RWPE2 (cell line): ENCODE data around the gene TSPAN17.

ENCODE experiments used
- ATAC-seq: fragments of 200-7000 bp; cut with Tn5 transposase; 3 replicates; pipeline ENCODE4 v1.9.1; 2021; ENCODE audit warnings: low read depth
- DNase-seq: peaks from one replicate; pipeline ENCODE4 v3.0.0-alpha.2; 2020; ENCODE audit warnings: low spot score
- H3K27ac ChIP-seq: fragments of 450-650 bp; 2 replicates; pipeline ENCODE4 v1.5.1; 2017; ENCODE audit warnings: mild to moderate bottlenecking; ENCODE audit not compliant: poor library complexity, severe bottlenecking
- H3K27me3 ChIP-seq: fragments of 250-450 bp; sonication (Bioruptor Pico); 2 replicates; pipeline ENCODE4 v1.5.1; 2021; ENCODE audit warnings: mild to moderate bottlenecking, moderate library complexity; ENCODE audit not compliant: insufficient read depth, poor library complexity, severe bottlenecking
- H3K36me3 ChIP-seq: fragments of 250-450 bp; sonication (Bioruptor Pico); 2 replicates; pipeline ENCODE4 v1.5.1; 2020; ENCODE audit warnings: low read depth, mild to moderate bottlenecking, moderate library complexity
- H3K4me1 ChIP-seq: fragments of 250-450 bp; sonication (Bioruptor Pico); 2 replicates; pipeline ENCODE4 v1.5.1; 2021; ENCODE audit warnings: mild to moderate bottlenecking, moderate library complexity; ENCODE audit not compliant: insufficient read depth, poor library complexity, severe bottlenecking
- H3K4me3 ChIP-seq: fragments of 250-450 bp; sonication (Bioruptor Pico); 2 replicates; pipeline ENCODE4 v1.5.1; 2021; ENCODE audit warnings: mild to moderate bottlenecking, moderate library complexity; ENCODE audit not compliant: severe bottlenecking
- H3K9me3 ChIP-seq: fragments of 250-450 bp; sonication (Bioruptor Pico); 2 replicates; pipeline ENCODE4 v1.5.1; 2021; ENCODE audit warnings: mild to moderate bottlenecking, moderate library complexity; ENCODE audit not compliant: severe bottlenecking
- TF ChIP-seq, protein P1 (sequence below): fragments of 450-650 bp; IDR thresholded peaks from one replicate; pipeline ENCODE4 v1.5.1; 2017; ENCODE audit warnings: mild to moderate bottlenecking, moderate library complexity; ENCODE audit not compliant: poor library complexity, severe bottlenecking

TSPAN17 gene

DNA sequence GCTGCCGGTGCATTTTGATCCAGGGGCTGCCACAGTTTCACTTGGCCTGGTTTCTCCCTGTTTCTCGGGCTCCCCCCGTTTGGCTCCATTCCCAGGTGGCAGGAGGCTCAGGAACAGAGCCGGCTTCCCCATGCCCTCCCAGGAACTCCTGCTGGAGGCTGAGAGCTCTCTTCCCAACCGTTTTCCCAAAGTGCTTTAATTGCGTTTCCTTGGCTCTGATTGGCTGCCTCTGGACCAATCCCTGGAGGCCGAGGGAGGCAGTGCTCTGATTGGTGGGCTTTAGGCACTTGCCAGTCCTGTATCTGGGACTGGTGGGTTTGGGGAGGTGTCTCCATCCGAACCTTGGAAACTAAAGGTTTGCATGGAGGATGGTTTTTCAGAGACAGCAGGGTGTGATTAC, 4.9 kb downstream of the TSPAN17 start:
- no peaks in the 10 kb centered on the region for H3K27me3 ChIP-seq
- no peaks in the 10 kb centered on the region for H3K9me3 ChIP-seq
- TF ChIP-seq, protein P1, sequence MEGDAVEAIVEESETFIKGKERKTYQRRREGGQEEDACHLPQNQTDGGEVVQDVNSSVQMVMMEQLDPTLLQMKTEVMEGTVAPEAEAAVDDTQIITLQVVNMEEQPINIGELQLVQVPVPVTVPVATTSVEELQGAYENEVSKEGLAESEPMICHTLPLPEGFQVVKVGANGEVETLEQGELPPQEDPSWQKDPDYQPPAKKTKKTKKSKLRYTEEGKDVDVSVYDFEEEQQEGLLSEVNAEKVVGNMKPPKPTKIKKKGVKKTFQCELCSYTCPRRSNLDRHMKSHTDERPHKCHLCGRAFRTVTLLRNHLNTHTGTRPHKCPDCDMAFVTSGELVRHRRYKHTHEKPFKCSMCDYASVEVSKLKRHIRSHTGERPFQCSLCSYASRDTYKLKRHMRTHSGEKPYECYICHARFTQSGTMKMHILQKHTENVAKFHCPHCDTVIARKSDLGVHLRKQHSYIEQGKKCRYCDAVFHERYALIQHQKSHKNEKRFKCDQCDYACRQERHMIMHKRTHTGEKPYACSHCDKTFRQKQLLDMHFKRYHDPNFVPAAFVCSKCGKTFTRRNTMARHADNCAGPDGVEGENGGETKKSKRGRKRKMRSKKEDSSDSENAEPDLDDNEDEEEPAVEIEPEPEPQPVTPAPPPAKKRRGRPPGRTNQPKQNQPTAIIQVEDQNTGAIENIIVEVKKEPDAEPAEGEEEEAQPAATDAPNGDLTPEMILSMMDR = no peak
- 0 out of 2 replicates have a peak, but pooled peaks cover 5% of the 10 kb centered on the region for H3K36me3 ChIP-seq
- no peak for DNase-seq
- no peaks in the 10 kb centered on the region for H3K4me1 ChIP-seq
- no peak for ATAC-seq
- H3K4me3 ChIP-seq = no peak overlapping the region
- H3K27ac ChIP-seq = no peak overlapping the region

DNA sequence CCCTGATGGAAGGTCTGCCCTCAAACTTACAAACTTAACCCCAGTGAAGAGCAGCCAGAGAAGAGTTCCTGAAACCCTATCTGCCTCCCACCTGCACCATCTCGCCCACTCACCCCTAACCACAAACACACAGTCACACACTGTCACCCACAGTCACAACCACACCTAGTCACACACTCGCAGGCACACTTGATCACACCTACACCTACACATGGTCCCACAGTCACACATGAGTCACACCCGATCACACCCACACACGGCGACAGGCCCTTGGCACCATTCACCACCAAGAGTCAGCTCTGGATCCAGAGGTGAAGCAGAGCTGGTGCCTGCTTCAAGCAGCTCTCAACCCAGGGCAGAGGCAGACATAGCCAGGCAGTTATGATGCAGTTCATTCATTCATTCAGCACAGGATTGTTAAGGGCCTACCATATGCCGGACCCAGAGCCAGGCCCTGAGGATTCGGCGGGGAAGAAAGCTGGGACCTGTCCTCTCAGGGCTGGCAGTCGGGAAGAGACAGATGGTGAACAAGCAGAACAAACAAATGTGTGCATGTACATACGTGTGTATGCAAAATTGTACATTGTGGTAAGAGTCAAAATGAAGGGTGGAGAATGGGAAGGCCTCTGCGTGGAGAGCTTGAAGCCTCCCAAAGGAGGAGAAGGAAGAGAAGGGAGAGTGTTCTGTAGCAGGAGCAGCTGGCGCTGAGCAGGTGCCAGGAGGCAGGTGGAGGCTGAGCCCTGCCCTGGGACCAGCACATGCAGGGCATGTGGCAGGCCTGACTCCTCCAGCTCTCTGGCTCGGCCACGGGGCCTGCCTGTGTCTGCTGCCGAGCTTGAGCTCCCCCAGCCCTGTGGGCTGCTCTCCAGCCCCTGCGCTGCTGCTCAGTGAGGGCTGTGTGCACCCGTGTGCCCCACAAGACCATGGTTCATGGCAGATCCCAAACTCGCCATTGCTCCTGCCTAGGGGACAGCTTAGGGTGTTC, 6.4 kb downstream of the TSPAN17 start:
- ATAC-seq = no peak
- DNase-seq = no peak
- H3K36me3 ChIP-seq = peaks cover 8% of the 10 kb centered on the region; the same call in 1 of the 2 replicates
- H3K27ac ChIP-seq = no peak overlapping the region
- H3K4me3 ChIP-seq = no peak overlapping the region
- no peaks in the 10 kb centered on the region for H3K27me3 ChIP-seq
- TF ChIP-seq, protein P1 = no peak
- no peaks in the 10 kb centered on the region for H3K4me1 ChIP-seq
- H3K9me3 ChIP-seq = no peaks in the 10 kb centered on the region

- H3K27me3 ChIP-seq = no peaks in the 10 kb centered on the region
- H3K27ac ChIP-seq = no peak overlapping the region
- peaks cover 8% of the 10 kb centered on the region; the same call in 1 of the 2 replicates for H3K36me3 ChIP-seq
- H3K4me3 ChIP-seq = no peak overlapping the region
- H3K9me3 ChIP-seq = no peaks in the 10 kb centered on the region
- ATAC-seq (no peak), DNase-seq (no peak)
- TF ChIP-seq, protein P1 = no peak
- H3K4me1 ChIP-seq = no peaks in the 10 kb centered on the region
These were observed 7.6 kb downstream of the TSPAN17 start for GRCh38 chr5:176654856-176655255.

DNA sequence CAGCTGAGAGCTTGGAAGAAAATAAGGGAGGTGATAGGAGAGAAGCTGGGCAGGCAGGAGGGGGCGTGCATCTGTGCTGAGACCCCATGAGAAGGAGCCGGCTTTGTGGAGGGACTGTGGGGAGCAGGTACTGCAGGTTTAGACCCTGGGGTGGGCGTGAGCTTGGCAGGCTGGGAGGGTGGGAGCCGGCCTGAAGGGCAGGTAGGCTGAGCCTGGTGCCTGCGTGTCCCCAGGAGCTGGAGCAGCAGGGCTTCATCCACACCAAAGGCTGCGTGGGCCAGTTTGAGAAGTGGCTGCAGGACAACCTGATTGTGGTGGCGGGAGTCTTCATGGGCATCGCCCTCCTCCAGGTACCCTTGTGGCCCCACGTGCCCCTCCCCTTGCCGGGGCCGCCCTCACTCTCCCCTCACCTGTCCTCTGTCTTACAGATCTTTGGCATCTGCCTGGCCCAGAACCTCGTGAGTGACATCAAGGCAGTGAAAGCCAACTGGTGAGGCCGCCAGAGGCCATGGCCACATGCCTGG, 9.2 kb downstream of the TSPAN17 start:
- Histone ChIP-seq H3K27ac (no peak overlapping the region), H3K4me3 (no peak overlapping the region), H3K36me3 (peaks cover 8% of the 10 kb centered on the region; the same call in 1 of the 2 replicates), H3K9me3 (no peaks in the 10 kb centered on the region), H3K27me3 (no peaks in the 10 kb centered on the region), H3K4me1 (no peaks in the 10 kb centered on the region)
- DNase-seq = no peak
- TF ChIP-seq, protein P1 = no peak
- ATAC-seq = no peak
